GM19351 (cell line): Measurements from ENCODE around the gene SH3BP4.
"Not testable (repeated sequence)": the region's sequence is repeated elsewhere in the genome, so short reads cannot be mapped to it uniquely, and the experiment has no call there.

ENCODE experiments used
- ATAC-seq: cut with Tn5 transposase; IDR thresholded peaks from one replicate; pipeline ENCODE4 v1.9.1; 2021; ENCODE audit warnings: mild to moderate bottlenecking, moderate library complexity; ENCODE audit not compliant: unreplicated experiment

SH3BP4 gene

DNA sequence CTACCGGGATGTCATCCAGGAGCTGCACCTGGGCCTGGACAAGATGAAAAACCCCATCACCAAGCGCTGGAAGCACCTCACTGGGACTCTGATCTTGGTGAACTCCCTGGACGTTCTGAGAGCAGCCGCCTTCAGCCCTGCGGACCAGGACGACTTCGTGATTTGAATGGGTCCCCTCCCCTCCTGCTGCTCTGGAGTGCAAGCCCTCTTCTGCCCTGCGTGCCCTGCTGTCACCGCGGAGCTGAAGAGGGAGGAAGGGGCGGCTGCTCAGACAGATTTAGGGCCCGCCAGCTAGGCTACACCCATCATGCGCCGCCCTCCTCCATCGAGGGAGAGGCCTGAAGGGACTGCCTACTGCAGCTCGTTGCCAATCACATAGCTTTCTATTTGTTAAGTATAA is 101.8 kb downstream of the SH3BP4 start:
- no peak for ATAC-seq

DNA sequence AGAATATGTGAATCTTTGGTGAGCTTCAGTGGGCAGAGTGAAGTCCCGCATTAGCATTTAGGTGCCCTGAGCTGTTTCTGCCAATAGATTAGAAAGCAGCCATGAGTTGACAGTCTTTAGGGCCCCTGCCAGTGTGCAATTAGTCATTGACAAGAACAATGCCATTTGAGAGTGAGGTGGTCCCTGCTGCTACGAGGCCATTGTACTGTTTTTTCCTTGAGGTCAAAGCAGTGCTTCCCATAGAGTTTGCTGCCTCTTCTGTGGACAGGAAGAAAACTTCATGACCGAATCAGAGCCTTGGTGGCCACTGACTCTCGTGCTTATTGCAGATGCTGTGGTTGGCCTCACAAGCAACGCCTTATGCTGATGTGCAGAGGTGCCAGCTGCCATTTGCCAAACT is 102.7 kb downstream of the SH3BP4 start:
- no peak for ATAC-seq

DNA sequence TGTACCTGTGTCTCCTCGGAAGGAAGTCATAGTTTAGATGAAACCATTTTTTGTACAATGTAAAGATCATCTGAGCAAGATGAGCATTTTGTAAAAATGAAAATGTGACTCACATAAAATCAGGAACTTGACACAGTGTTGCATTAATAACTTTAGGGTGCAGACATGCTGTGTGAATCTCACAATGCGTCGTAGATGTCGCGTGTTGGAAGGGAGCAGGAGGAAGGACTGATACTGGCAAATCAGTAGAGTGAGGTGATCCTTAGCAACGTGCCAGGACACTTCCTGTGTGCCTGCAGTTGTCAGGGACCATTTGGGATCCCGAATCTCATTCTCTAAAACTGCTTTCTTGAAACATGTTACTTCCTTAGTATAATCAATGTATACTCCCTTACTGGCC is 103.1 kb downstream of the SH3BP4 start:
- ATAC-seq = no peak

DNA sequence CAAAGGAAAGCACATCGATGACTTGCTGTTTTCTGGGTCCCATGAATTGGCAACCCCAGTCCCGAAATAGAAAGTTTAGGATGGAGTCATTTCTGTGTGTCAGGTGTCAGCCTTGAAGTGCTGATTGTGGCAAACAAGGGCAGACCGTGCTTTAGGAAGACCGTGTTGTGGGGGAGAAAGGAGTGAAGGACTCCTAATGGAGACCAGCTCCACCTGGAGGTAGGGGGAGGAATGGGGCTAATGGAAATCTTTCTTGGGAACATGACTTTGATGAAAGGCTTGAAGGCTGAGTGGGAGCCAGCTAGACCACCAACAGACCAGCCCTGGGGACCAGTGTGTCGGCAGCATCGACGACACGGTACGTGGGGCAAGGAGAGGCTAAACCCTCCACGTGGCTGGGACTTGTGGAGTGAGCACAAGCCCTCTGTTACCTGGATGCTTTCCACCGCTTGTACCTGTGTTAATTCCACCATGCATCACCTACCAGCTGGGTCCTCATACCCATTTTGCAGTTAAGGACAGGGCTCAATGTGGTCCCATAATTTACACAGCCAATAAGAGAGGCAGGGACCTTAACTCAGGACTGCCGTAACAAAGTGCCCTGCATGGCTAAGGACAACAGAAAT is 104.2 kb downstream of the SH3BP4 start:
- ATAC-seq = no peak

DNA sequence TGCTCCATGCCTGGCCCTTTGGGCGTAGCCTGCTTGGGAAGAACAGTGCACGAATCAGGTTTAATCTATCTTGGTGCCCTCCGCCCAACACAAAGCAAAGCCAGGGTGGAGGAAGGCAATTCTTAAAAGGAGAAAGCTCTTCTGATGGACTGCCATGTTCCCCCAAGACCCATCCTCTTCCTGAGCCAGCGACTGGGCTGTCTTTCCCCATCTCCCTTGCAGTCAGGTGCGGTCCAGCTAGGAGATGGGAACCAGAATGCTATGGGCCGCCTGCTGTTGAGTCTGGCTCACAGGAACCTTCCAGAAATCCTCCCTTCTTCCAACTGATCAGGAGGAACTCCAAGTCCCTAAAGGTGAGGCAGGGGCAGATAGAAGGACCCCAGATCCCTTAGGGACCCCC is 105.0 kb downstream of the SH3BP4 start:
- no peak for ATAC-seq

DNA sequence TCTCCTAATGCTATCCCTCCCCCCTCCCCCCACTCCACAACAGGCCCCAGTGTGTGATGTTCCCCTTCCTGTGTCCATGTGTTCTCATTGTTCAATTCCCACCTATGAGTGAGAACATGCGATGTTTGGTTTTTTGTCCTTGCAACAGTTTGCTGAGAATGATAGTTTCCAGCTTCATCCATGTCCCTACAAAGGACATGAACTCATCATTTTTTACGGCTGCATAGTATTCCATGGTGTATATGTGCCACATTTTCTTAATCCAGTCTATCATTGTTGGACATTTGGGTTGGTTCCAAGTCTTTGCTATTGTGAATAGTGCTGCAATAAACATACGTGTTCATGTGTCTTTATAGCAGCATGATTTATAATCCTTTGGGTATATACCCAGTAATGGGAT is 105.8 kb downstream of the SH3BP4 start:
- not testable (repeated sequence) for ATAC-seq

DNA sequence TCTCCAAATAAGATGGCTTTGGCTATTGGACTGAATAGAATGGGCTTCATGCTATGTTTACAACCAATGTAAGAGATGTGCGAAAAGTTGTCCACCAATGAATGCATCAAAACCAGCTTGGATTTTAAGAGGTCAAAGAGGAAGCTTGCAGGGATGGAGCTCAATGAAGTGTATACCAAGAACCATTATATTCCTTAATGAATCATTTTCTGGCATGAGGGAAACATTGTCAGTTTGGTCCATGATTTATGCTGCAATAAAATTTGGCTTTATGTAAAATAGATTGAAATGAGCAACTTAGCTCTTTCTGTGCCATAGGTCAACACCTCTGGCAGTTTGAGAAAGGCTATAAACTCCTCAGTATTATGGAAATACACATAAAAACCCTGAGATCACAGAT is 107.3 kb downstream of the SH3BP4 start:
- ATAC-seq = no peak

DNA sequence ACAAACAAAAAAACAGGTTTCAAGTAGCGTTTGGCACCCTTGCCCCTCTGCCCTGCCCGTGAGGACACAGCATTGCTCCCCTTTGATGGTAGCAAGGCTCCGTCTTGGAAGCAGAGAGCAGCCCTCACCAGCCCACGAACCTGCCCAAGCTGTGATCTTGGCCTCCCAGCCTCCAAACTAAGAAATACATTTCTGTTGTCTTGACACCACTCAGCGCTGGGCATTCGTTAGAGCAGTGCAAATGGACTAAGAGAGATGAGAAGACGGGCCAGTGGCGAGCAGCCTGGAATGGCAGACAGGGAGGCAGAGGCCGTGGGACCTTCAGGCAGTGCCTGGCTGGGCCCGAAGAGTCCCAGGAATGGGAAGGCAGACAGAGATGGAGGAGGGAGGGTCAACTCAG is 109.8 kb downstream of the SH3BP4 start:
- ATAC-seq = no peak

DNA sequence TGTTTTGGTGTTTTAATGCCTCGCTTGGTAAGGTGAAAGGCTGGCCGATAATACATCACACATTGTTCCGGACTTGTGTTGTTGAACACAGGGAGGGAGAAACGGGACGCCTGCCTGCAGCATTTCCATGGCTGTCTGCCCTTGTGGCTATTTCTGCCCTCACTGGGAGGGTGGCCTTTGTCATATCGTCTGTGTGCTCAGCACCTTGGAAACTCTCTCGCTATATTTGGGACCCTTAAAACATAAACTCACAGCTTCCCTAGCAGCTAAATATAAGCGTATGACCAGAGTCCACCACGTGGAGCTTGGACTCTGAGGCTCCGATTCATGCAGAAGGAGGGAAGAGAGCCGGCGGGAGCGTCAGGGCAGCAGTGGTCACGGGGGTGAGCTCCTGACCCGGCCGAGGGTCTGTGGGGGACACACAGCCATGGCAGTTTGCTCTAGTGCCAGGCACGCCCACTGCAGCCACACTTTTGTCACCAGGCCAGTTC is 111.7 kb downstream of the SH3BP4 start:
- ATAC-seq = no peak

DNA sequence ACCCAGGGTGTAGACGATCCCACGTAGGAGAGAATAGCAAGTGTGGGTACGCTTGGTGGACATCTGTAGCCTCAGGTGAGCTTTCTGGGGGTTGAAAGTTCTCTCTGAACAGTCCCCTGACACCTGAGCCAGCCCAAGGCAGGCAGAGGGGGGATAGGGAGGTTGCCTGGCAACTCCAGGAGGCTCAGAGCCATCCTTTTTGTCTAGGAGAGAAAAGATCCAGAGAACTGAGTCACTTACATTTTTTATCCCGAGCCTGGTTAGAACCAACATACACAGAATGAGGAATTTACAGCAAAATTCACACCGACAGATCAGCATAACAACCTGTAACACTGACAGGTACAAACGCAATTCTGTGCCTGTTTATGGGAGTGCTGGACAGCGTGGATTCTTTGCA is 113.2 kb downstream of the SH3BP4 start:
- ATAC-seq = no peak

DNA sequence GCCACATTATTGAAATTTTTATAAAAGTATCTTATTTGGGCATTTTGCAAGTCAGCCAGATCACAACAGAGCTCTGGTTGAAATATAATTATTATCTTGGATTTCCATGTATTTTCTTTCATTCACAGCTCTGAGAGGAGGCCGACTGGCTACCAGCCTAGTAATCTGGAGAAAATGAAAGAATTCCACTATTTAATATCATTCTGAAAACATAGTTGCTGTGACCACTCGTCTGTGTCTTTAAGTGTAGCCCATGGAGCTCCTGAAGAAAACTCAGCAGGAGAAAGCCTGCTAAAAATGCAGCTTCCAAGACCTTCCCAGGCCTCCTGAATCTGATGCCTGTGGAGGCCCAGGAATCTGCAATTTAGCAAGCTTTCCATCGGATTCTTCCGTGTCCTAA is 114.7 kb downstream of the SH3BP4 start:
- no peak for ATAC-seq

DNA sequence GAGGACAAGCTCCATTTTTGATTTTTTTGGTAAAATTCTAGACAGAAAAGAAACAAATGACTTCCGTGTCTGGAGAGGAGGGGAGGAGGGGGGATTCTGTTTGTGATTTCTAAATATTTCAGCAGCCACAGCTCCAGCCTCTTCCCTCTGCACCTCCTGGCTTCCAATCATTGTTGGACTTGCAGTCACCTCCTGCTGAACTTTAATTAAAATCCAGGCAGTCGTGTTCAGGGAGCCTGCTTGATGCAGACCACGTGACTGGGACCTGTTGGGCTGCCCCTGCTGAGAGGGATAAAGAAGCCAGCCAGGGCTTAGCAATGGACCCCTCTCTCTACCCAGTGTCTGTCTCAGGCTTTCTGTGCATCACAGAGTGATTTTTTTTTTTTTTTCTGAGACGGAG is 115.1 kb downstream of the SH3BP4 start:
- no peak for ATAC-seq

DNA sequence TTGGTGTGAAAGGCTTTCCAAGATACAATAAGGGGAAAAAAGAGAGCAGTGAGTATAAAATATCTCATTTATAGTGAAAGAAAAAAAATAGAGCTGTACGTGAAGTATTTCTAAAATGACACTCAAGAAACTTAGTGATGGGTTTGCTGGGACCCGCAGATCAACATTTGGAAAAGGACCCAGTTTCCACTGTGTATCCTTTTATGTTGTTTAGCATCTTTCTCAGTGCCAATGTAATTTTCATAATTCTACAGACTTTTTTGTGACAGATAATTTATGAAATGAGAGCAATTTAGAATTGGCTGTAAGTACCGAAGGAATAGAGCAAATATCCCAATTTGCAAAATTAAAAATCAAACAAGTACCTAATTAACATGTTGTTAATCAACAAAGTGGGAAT is 116.9 kb downstream of the SH3BP4 start:
- no peak for ATAC-seq

DNA sequence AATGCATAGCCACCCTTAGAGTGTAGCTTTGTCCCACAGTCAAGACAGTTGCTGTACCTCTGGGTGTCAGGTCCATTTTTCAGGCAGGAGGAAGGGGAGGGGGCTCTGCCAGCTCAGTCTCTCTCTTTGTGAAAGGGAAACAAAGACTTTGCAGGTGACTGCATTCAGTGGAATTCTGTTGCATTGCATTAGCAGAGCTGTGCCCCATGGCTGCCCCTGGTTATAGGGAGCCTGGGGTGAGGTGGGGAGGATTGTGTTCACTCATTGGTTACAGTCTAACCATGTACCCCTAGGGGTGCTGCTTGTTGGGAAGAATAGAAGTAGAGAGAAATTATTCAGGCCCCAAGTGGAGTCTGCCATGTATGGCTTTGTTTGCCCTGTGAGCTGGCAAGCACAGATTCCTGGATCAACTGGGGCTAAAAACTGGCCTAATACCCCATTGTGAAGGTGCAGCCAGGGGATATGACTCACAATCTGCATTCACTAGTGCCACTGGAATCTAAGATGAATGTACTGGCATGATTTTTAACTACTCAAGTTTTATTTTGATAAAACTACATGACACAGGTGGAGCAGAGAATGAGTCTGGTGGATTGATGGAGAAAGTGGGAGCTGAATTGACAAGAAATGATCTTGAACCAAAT is 118.4 kb downstream of the SH3BP4 start:
- ATAC-seq = no peak

DNA sequence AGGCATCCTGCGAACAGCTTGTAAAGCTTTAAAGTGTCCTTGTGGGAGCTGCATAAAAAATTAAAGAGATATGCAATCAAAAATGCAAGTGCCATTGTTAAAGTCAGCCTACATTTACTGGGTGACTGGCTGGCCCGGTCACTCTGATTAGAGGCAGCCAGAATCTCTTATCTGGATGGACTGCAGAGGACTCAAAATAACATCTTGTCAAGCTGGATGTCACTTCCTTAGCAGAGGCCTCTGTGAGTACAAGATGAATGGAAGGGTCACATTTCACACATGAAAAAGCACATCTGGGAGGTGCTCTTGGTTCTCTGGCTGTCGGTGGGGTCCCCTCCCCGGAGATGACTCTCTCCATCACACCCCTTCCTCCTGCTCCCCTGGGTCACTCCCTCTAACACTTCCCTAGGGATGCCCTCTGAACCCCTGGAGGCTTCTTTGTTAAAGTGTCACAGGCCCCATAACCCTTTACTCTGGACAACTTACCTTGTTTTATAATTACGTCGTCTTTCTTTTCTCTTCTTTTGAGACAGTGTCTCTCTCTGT is 122.1 kb downstream of the SH3BP4 start:
- no peak for ATAC-seq

DNA sequence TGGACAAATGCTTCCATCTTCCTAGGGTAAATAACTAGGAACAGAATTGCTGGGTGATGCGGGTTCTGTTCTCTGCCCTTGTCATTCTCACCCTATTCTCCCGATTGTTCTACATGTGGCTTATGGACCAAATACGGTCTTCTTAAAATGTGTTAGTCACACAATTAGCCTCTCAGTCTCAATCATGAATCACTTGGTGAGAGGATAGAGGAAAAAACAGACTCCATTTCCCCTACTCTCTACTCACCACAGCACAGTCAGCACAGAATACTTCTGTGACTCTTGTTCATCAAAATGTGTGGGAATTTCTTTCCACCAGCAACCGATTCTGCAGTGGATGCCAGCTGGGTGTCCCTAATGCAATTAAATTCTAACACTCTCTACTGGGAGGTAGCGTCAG is 125.2 kb downstream of the SH3BP4 start:
- ATAC-seq = no peak

DNA sequence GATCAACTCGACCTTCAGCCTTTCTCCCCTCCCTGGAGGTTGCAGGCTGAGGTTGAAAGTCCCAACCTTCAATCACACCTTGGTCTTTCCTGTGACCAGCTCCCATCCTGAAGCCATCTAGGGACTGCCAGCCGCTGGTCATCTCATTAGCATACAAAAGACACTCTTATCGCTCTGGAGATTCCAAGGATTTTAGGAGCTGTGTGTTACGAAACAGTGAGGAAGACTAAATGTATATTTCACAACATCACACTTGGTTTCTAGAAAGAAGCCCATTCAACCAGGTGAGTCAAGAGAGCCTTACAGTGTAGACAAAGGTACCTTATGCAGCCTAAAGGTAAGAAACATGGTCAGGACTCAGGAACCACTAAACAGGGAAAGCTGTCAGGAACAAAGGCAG is 126.4 kb downstream of the SH3BP4 start:
- no peak for ATAC-seq

DNA sequence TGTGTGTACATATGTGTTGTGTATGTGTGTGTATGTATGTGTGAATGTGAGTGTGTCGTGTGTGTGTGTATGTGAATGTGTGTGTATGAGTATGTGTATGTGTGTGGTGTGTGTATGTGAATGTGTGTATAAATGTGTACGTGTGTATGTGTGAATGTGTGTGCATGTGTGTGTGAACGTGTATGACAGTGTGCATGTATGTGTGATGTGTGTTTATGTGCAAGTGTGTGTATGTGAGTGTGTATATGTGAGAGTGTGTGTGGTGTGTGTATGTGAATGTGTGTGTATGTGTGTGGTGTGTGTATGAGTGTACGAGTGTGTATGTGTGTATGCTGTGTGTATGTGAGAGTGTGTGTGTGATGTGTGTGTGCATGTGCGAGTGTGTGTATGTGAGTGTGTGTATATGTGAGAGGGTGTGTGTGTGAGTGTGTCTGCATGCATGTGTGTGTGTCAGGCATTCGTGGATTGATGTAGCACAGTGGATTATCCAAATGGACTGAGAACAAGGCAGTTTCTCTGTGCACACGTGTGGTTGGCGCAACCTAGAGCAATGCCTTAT is 127.2 kb downstream of the SH3BP4 start:
- no peak for ATAC-seq

DNA sequence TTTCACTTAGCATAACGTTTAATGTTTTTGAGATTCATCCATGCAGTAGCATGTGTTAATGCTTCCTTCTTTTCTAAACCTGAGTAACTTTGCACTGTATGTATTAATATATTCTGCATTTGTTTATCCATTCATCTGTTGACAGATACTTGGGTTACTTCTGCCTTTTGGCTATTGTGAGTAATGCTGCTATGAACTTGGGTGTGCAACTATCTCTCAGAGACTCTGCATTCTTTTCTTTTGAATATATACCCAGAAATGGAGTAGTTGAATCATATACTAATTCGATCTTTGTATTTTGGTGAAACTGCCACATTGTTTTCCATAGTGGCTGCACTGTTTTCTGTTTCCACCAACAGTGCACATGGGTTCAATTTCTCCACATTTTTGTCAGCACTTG is 128.3 kb downstream of the SH3BP4 start:
- ATAC-seq = no peak

DNA sequence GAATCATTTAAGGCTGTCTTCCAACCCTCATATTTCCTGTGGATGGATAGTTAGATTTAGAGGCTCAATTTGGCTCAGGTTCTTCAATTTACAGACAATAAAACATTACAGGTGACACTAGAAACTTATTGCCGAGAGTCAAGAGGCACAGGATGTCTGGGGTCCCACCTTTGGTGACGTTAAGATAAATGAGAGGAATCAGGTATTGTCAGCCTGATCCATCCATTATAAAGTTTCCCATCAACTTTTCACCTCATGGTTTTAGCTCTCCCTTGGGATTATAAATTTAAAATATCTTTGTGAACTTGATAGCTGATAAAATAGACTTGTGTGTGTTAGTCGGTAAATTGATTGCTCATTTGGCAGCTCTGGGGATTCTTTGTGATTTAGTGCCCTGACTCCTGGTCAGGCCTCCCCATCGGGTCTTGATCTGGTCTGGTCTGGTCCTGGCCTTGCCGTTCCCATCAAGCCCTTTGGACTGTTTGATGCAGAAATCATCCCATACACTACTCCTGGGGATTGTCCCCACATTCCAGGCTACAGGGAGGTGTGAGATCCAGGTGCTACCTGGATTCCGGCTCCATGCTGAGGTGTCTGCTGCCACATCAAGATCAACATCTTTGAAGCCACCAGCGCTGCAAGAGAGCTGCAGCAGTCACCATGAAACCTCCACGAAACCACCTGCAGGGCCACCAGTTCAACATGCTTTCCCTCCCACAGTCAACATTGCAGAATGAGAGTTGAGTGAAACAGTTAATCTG is 130.9 kb downstream of the SH3BP4 start:
- ATAC-seq = no peak

DNA sequence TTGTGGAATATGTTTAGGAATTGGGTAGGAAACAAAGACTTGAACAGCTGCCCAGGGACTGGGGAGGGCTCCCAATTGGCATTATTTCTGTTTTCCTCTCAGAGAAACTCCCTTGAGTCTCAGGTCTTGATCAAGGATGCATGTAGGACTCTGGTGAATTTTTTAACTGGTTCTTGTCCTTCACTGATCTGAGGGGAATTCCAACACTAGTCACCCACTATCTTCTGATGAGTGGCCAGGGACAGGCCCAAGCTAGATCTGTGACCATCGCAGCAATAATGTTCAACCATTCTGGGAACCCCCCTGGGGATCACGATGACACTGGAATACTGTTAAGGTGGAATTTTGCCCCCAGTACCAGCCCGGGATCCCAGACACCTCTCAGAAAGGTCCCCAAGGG is 132.0 kb downstream of the SH3BP4 start:
- no peak for ATAC-seq

DNA sequence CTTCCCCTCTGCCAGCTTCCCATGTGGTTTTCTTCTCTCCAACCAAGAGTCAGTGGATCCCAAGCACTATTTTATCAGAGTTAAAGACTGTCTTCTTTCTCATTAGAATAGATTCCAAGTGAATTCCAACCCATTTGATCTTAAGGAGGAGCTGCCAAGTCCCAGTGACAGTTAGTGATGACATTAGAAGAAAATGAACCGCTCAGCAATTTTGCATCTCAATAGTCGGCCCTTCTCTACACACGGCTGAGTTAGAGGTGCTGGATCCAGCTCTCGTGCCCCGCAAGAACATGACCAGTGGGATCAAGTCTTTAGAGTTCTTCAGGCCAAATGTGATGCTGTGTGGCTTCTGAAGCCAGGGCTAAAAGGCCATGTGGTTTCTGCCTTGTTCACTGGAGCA is 132.6 kb downstream of the SH3BP4 start:
- ATAC-seq = no peak
